ENCODE data around the gene FBXL20. TPM values are rescaled to one million over a fixed set of nuclear protein-coding genes. Genes with fewer than 3 reads are reported as not detected.

The FBXL20 gene
- total RNA-seq, 4 donors from 2014 or later: 10.4 to 15.4 (median 13.1) TPM

- Histone ChIP-seq H3K4me1 (peaks cover 11 to 19% of the 10 kb centered on the region in 2 donors), H3K36me3 (no peaks in the 10 kb centered on the region), H3K9me3 (no peaks in the 10 kb centered on the region), H3K4me3 (no peak overlapping the region), H3K27me3 (no peaks in the 10 kb centered on the region), H3K27ac (no peak overlapping the region)
- ATAC-seq (no peak), DNase-seq (no peak)
- in situ Hi-C loops (cut with MboI; ENCODE audit: low sequenced_read_pairs in 4 of 4) (no loop called here), intact Hi-C loops (cut with DNase I; ENCODE audit: low total_unique reads) (no loop called here)
- TF ChIP-seq POLR2A (IDR thresholded peaks at IDR 0.05): no peak
- TF ChIP-seq CTCF (IDR thresholded peaks at IDR 0.05 in 4 of 5, conservative IDR thresholded peaks at IDR 0.05 in 1 of 5): no peak
Measured at GRCh38 chr17:39393736-39394135, 7.7 kb downstream of the FBXL20 start.

- DNase-seq (no peak), ATAC-seq (no peak)
- in situ Hi-C loops (cut with MboI; ENCODE audit: low sequenced_read_pairs in 4 of 4): no loop called here
- Histone ChIP-seq H3K27me3 (no peaks in the 10 kb centered on the region), H3K9me3 (no peaks in the 10 kb centered on the region), H3K27ac (no peak overlapping the region), H3K4me1 (peaks cover 9 to 13% of the 10 kb centered on the region in 2 donors), H3K36me3 (no peaks in the 10 kb centered on the region), H3K4me3 (no peak overlapping the region)
- TF ChIP-seq POLR2A (IDR thresholded peaks at IDR 0.05) (no peak), CTCF (IDR thresholded peaks at IDR 0.05 in 4 of 5, conservative IDR thresholded peaks at IDR 0.05 in 1 of 5) (no peak)
- intact Hi-C loops (cut with DNase I; ENCODE audit: low total_unique reads): no loop called here
Measured at GRCh38 chr17:39391448-39391847, 10.0 kb downstream of the FBXL20 start.

- H3K27me3 ChIP-seq: no peaks in the 10 kb centered on the region
- DNase-seq (no peak), ATAC-seq (no peak)
- no peaks in the 10 kb centered on the region for H3K9me3 ChIP-seq
- in situ Hi-C loops (cut with MboI; ENCODE audit: low sequenced_read_pairs in 4 of 4) (no loop called here), intact Hi-C loops (cut with DNase I; ENCODE audit: low total_unique reads) (no loop called here)
- H3K4me3 ChIP-seq: no peak overlapping the region
- H3K27ac ChIP-seq: no peak overlapping the region
- peaks cover 4 to 6% of the 10 kb centered on the region in 2 donors for H3K4me1 ChIP-seq
- no peaks in the 10 kb centered on the region for H3K36me3 ChIP-seq
- no peak for TF ChIP-seq POLR2A (IDR thresholded peaks at IDR 0.05)
- TF ChIP-seq CTCF (IDR thresholded peaks at IDR 0.05 in 4 of 5, conservative IDR thresholded peaks at IDR 0.05 in 1 of 5): no peak
Measured at GRCh38 chr17:39385040-39385439, 16.4 kb downstream of the FBXL20 start.

- intact Hi-C loops (cut with DNase I; ENCODE audit: low total_unique reads): no loop called here
- in situ Hi-C loops (cut with MboI; ENCODE audit: low sequenced_read_pairs in 4 of 4): no loop called here
- ATAC-seq: no peak
Measured at GRCh38 chr17:39380144-39380543, 21.3 kb downstream of the FBXL20 start.

More at GRCh38 chr17:39380144-39380543, 21.3 kb downstream of the FBXL20 start:
- no peaks in the 10 kb centered on the region for H3K36me3 ChIP-seq
- TF ChIP-seq POLR2A (IDR thresholded peaks at IDR 0.05) (no peak), CTCF (IDR thresholded peaks at IDR 0.05 in 4 of 5, conservative IDR thresholded peaks at IDR 0.05 in 1 of 5) (no peak)
- H3K4me3 ChIP-seq: no peak overlapping the region
- no peaks in the 10 kb centered on the region for H3K27me3 ChIP-seq
- H3K9me3 ChIP-seq: no peaks in the 10 kb centered on the region
- H3K27ac ChIP-seq: no peak overlapping the region
- peaks cover 9 to 12% of the 10 kb centered on the region in 2 donors for H3K4me1 ChIP-seq
- DNase-seq: no peak
